ENCODE data around the gene HK1.
A peak's percentile ranks its signal among the peaks of the same experiment; 100 is the strongest.
"Not testable (repeated sequence)": the region's sequence is repeated elsewhere in the genome, so short reads cannot be mapped to it uniquely, and the experiment has no call there.

HK1 gene

DNA sequence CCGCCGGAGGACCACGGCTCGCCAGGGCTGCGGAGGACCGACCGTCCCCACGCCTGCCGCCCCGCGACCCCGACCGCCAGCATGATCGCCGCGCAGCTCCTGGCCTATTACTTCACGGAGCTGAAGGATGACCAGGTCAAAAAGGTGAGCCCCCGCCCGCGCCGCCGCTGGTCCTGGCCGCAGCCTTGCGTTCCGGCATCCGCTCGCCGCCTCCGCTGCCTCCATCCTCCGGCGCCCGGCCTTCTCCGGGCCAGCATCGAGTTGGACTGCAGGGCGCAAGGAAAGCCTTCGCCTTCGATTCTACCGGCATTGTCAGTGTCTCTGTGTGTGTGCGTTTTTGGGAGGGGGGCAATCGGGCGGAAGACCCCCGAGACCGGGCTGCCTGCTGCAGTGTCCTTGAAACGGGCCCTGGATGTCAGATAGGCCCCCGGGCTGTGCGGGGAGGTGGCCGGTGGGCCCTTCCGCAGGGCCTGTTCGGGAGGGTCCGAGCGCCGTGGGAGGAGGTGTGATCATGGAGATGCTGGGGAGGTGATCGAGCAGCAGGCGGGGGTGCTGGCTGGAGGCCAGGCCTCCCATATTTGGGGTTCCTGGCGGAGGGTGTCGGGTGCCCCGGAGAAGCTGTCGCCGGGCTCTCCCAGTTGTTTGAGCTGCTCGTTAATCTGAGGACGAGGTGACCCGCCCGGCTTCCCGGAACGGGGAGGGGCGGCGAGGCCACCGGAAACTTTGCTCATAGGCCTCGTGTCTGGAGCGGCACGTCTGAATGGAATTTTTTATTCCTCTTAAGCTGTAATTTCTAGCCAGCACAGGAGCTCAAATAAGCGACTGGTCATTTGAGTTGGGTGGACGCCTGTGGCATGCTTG lies 40.8 kb downstream of the HK1 start:
- Histone ChIP-seq H3K4me3 (ENCODE audit: low read depth, low read length) (peak overlapping the region; percentile 96), H3K79me2 (ENCODE audit: control insufficient read depth, insufficient read depth, low read length, unreplicated experiment) (peaks cover 52% of the 10 kb centered on the region), H3K27me3 (ENCODE audit: insufficient read depth, low read length) (no peaks in the 10 kb centered on the region), H3K36me3 (ENCODE audit: insufficient read depth, low read length) (no peaks in the 10 kb centered on the region), H3K4me1 (ENCODE audit: control insufficient read depth, insufficient read depth, low read length, unreplicated experiment) (peaks cover 60% of the 10 kb centered on the region), H2AFZ (ENCODE audit: low read length, unreplicated experiment) (peak overlapping the region; percentile 86), H3K27ac (ENCODE audit: low read depth, low read length) (peak overlapping the region; percentile 61)

DNA sequence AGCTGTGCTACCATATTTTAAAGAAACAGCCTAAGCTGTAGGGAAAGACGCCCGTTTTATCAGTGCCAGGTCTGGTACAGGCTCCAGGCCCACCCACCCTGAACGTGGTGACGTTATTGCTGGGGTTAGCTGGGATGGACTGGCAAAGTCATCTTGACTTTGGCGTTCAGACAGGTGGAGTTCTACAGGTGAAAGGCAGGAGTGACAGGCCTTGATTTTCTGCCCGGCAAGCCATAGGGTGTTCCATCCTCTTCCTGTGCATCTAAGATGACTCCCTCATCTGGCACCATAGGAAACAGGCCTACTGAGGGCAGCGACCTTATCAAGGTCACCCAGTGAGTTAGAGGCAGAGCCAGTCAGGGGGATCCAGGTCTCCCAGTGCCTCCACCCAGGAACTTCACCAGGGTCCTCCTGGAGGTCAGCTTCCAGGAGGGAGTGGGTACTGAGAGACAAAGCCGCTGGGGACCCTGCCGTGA lies 41.6 kb downstream of the HK1 start:
- peaks cover 60% of the 10 kb centered on the region for H3K4me1 ChIP-seq (ENCODE audit: control insufficient read depth, insufficient read depth, low read length, unreplicated experiment)
- H3K27ac ChIP-seq (ENCODE audit: low read depth, low read length), result peak overlapping the region; percentile 61
- H3K4me3 ChIP-seq (ENCODE audit: low read depth, low read length), result peak overlapping the region; percentile 96

DNA sequence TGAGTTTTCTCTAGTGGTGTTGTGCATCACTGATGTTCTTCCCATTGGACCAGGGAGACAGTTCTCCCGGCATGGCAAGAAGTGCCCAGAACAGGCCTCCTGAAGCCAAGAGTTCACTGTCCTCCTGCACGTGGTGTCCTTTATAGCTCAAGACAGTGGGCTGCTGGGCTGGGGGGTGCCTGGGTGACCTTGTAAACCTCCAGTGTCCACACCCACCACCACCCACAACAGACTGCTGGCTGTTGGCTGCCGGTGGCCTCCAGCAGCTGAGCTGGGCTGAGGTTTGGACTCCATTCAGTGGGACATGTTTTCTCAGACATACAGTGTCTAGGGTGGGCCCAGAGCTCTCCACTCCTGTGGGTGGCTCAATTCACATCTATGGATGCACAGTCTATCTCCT lies 42.2 kb downstream of the HK1 start:
- Histone ChIP-seq H3K79me2 (ENCODE audit: control insufficient read depth, insufficient read depth, low read length, unreplicated experiment) (peaks cover 63% of the 10 kb centered on the region), H2AFZ (ENCODE audit: low read length, unreplicated experiment) (no peak overlapping the region), H3K27ac (ENCODE audit: low read depth, low read length) (no peak overlapping the region), H3K4me1 (ENCODE audit: control insufficient read depth, insufficient read depth, low read length, unreplicated experiment) (peaks cover 57% of the 10 kb centered on the region), H3K27me3 (ENCODE audit: insufficient read depth, low read length) (no peaks in the 10 kb centered on the region), H3K4me3 (ENCODE audit: low read depth, low read length) (peak overlapping the region; percentile 96), H3K36me3 (ENCODE audit: insufficient read depth, low read length) (no peaks in the 10 kb centered on the region)

More for the DNA sequence above, 41.6 kb downstream of the HK1 start:
- no peaks in the 10 kb centered on the region for H3K36me3 ChIP-seq (ENCODE audit: insufficient read depth, low read length)
- no peak overlapping the region for H2AFZ ChIP-seq (ENCODE audit: low read length, unreplicated experiment)
- H3K79me2 ChIP-seq (ENCODE audit: control insufficient read depth, insufficient read depth, low read length, unreplicated experiment), result peaks cover 58% of the 10 kb centered on the region
- H3K27me3 ChIP-seq (ENCODE audit: insufficient read depth, low read length), result no peaks in the 10 kb centered on the region

GRCh38 chr10:69321039-69321715 lies 42.9 kb downstream of the HK1 start:
- Histone ChIP-seq H3K36me3 (ENCODE audit: insufficient read depth, low read length) (no peaks in the 10 kb centered on the region), H3K4me3 (ENCODE audit: low read depth, low read length) (peak overlapping the region; percentile 96), H3K27me3 (ENCODE audit: insufficient read depth, low read length) (no peaks in the 10 kb centered on the region), H3K27ac (ENCODE audit: low read depth, low read length) (no peak overlapping the region), H3K4me1 (ENCODE audit: control insufficient read depth, insufficient read depth, low read length, unreplicated experiment) (peaks cover 53% of the 10 kb centered on the region), H3K79me2 (ENCODE audit: control insufficient read depth, insufficient read depth, low read length, unreplicated experiment) (peaks cover 69% of the 10 kb centered on the region), H2AFZ (ENCODE audit: low read length, unreplicated experiment) (no peak overlapping the region)

- peaks cover 52% of the 10 kb centered on the region for H3K4me1 ChIP-seq (ENCODE audit: control insufficient read depth, insufficient read depth, low read length, unreplicated experiment)
- no peaks in the 10 kb centered on the region for H3K27me3 ChIP-seq (ENCODE audit: insufficient read depth, low read length)
- H2AFZ ChIP-seq (ENCODE audit: low read length, unreplicated experiment), result no peak overlapping the region
- H3K27ac ChIP-seq (ENCODE audit: low read depth, low read length), result no peak overlapping the region
- peaks cover 76% of the 10 kb centered on the region for H3K79me2 ChIP-seq (ENCODE audit: control insufficient read depth, insufficient read depth, low read length, unreplicated experiment)
- no peak overlapping the region for H3K4me3 ChIP-seq (ENCODE audit: low read depth, low read length)
- no peaks in the 10 kb centered on the region for H3K36me3 ChIP-seq (ENCODE audit: insufficient read depth, low read length)
Observed at GRCh38 chr10:69321865-69322264, 43.6 kb downstream of the HK1 start.

- Histone ChIP-seq H3K4me1 (ENCODE audit: control insufficient read depth, insufficient read depth, low read length, unreplicated experiment) (peaks cover 51% of the 10 kb centered on the region), H3K79me2 (ENCODE audit: control insufficient read depth, insufficient read depth, low read length, unreplicated experiment) (peaks cover 80% of the 10 kb centered on the region)
- not testable (repeated sequence) for H3K27me3 ChIP-seq (ENCODE audit: insufficient read depth, low read length); H3K4me3 ChIP-seq (ENCODE audit: low read depth, low read length); H3K27ac ChIP-seq (ENCODE audit: low read depth, low read length); H3K36me3 ChIP-seq (ENCODE audit: insufficient read depth, low read length); H2AFZ ChIP-seq (ENCODE audit: low read length, unreplicated experiment)
Observed at GRCh38 chr10:69322346-69322745, 44.0 kb downstream of the HK1 start.

- no peak overlapping the region for H3K4me3 ChIP-seq (ENCODE audit: low read depth, low read length)
- peaks cover 93% of the 10 kb centered on the region for H3K79me2 ChIP-seq (ENCODE audit: control insufficient read depth, insufficient read depth, low read length, unreplicated experiment)
- peaks cover 54% of the 10 kb centered on the region for H3K4me1 ChIP-seq (ENCODE audit: control insufficient read depth, insufficient read depth, low read length, unreplicated experiment)
- H3K36me3 ChIP-seq (ENCODE audit: insufficient read depth, low read length), result no peaks in the 10 kb centered on the region
- H3K27ac ChIP-seq (ENCODE audit: low read depth, low read length), result no peak overlapping the region
- no peaks in the 10 kb centered on the region for H3K27me3 ChIP-seq (ENCODE audit: insufficient read depth, low read length)
- no peak overlapping the region for H2AFZ ChIP-seq (ENCODE audit: low read length, unreplicated experiment)
Observed at GRCh38 chr10:69323622-69324021, 45.3 kb downstream of the HK1 start.

DNA sequence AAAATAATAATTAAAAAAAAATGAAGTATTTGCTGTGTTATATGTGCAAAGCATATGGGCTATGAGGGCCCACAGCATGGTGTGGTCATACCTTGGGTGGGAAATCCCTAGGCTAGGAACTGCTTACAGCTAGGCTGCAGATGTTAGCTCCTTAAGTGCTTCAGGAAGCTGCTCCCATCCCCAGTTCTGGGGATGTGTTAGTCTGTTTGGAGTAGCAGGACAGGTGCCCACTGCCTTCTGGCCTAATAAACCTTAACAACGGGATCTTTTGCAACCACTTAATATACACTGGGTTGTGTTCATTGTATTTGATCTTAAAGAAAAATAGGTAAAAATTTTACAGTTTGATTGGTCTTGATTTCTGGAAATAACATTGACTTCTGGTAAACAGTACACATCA lies 46.3 kb downstream of the HK1 start:
- peaks cover 56% of the 10 kb centered on the region for H3K4me1 ChIP-seq (ENCODE audit: control insufficient read depth, insufficient read depth, low read length, unreplicated experiment)
- H3K27ac ChIP-seq (ENCODE audit: low read depth, low read length), result no peak overlapping the region
- H3K79me2 ChIP-seq (ENCODE audit: control insufficient read depth, insufficient read depth, low read length, unreplicated experiment), result peaks cover 92% of the 10 kb centered on the region

GRCh38 chr10:69325637-69326523 lies 47.6 kb downstream of the HK1 start:
- Histone ChIP-seq H3K79me2 (ENCODE audit: control insufficient read depth, insufficient read depth, low read length, unreplicated experiment) (peaks cover 90% of the 10 kb centered on the region), H3K4me1 (ENCODE audit: control insufficient read depth, insufficient read depth, low read length, unreplicated experiment) (peaks cover 46% of the 10 kb centered on the region)
- not testable (repeated sequence) for H3K27ac ChIP-seq (ENCODE audit: low read depth, low read length); H2AFZ ChIP-seq (ENCODE audit: low read length, unreplicated experiment); H3K4me3 ChIP-seq (ENCODE audit: low read depth, low read length); H3K36me3 ChIP-seq (ENCODE audit: insufficient read depth, low read length); H3K27me3 ChIP-seq (ENCODE audit: insufficient read depth, low read length)

More for the DNA sequence above, 46.3 kb downstream of the HK1 start:
- Histone ChIP-seq H3K27me3 (ENCODE audit: insufficient read depth, low read length) (no peaks in the 10 kb centered on the region), H3K4me3 (ENCODE audit: low read depth, low read length) (no peak overlapping the region), H3K36me3 (ENCODE audit: insufficient read depth, low read length) (no peaks in the 10 kb centered on the region), H2AFZ (ENCODE audit: low read length, unreplicated experiment) (no peak overlapping the region)

- Histone ChIP-seq H3K27me3 (ENCODE audit: insufficient read depth, low read length) (no peaks in the 10 kb centered on the region), H3K4me1 (ENCODE audit: control insufficient read depth, insufficient read depth, low read length, unreplicated experiment) (peaks cover 38% of the 10 kb centered on the region), H2AFZ (ENCODE audit: low read length, unreplicated experiment) (no peak overlapping the region), H3K79me2 (ENCODE audit: control insufficient read depth, insufficient read depth, low read length, unreplicated experiment) (peaks cover 90% of the 10 kb centered on the region), H3K36me3 (ENCODE audit: insufficient read depth, low read length) (no peaks in the 10 kb centered on the region), H3K4me3 (ENCODE audit: low read depth, low read length) (no peak overlapping the region), H3K27ac (ENCODE audit: low read depth, low read length) (no peak overlapping the region)
Observed at GRCh38 chr10:69326692-69327091, 48.4 kb downstream of the HK1 start.
